NCI-H2029 treated with DMSO at 0.1 percent for 48 hours (cell line): ENCODE results near the gene MRPL2.

Experiments used
- DNase-seq: peaks from one replicate; lab custom pipeline; 2025; lab: John Stamatoyannopoulos, UW

The MRPL2 gene

GRCh38 chr6:43020052-43020705 lies 39.1 kb downstream of the MRPL2 start:
- no peak for DNase-seq

- no peak for DNase-seq
Observed at GRCh38 chr6:43019152-43019551, 40.1 kb downstream of the MRPL2 start.

- DNase-seq, result no peak
Observed at GRCh38 chr6:43016943-43017334, 42.3 kb downstream of the MRPL2 start.

DNA sequence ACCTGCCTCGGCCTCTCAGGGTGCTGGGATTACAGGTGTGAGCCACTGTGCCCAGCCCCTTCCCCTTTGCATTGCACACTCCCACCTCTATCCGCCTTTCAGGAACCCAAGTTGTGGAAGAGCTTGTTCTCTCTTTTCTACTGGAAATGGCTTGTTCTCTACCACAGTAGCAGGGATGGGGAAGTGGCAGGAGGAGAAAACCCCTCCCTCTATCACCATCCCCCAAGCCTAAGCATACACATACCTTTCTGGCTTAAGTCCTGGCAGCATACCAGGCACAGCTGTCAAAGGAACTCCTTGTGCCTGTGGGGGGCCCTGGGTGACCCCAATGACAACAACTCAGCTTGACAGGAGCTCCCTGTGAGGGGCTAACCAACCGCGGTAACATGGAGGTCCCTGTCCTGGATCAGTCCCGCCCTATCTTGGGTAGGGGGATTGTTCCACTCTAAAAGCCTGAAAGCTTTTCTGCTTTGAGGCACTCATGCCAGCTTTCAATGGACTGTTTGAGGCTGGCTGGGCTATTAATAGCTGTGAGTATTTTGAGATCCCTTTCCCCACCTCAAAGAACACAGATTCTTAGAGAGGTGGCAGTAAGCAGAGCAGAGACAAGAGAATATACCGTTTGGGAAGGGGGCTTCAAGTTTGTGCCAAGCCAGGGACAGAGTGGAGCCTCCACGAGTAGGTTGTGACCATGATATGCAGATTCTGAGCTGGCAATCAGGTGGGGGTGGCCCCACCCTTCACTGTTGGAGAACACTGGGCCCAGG lies 42.9 kb downstream of the MRPL2 start:
- DNase-seq, result no peak

- DNase-seq, result no peak
Observed at GRCh38 chr6:43014434-43014909, 44.8 kb downstream of the MRPL2 start.

- DNase-seq, result peak; percentile 98
Observed at GRCh38 chr6:43013843-43014433, 45.3 kb downstream of the MRPL2 start, which contains the start of the genes KLHDC3 and MEA1. TSS of gene KLHDC3 (plus strand) at chr6:43014249. CDS start at chr6:43017193, 2,944 bp downstream. TSS of gene MEA1 (minus strand) at chr6:43013946. CDS start at chr6:43013813, 133 bp downstream.

DNA sequence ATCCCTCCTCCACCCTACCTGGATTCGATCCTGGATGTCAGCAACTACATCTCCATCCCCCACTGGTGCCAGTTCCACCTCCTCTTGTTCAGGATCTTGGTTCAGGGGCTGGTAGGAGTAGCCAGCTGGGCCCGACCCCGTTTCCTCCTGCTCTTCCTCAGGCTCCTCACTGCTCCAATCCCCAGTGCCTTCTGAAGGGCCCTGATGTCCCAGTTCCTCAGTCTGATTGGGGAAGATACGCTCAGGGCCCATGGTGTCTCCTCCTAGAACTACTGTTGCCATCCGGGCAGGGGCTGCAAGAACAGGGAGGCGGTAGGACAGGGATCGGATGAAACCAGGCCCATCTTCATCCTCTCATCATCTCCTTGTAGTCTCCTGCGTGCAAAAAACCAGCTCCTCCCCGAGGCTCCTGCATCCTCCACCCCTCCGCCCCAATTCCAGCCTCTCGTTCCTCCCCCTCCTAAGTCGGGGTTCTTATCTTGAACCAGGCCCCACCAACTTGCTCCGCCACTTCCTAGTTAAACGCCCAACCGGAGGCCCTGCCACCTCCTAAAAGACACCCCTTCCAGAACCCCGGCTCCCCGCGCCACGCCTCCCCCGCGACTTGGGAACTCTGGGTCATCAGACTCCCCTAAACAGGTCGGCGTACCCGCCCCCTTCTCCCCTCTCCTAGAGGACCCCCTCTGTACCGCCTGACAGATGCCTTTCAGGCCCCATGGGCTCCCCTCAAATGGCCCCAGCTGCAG lies 46.0 kb downstream of the MRPL2 start:
- no peak for DNase-seq

DNA sequence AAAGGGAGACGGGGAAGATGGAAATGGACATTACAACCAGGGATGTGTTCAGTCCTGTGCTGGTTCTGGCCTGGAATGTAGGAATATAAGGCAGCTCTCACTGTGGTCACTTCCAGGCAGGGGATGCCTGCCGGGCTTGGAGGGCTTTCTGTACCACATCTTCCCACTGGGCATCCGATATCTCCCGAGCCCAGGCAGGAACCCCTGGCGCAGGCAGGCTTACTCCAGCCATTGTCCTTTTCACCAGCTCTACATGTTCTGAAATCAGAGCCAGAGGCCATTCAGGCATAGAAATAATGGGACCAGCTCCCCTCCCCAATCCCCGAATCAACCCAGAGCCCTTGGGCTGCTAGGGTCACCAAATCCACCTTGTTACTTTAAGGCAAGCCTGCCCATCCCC lies 46.9 kb downstream of the MRPL2 start:
- DNase-seq, result no peak

- no peak for DNase-seq
Observed at GRCh38 chr6:43011207-43011606, 48.0 kb downstream of the MRPL2 start.

GRCh38 chr6:43009124-43009523 lies 50.1 kb downstream of the MRPL2 start:
- DNase-seq, result no peak

- DNase-seq, result no peak
Observed at GRCh38 chr6:43007126-43007525, 52.1 kb downstream of the MRPL2 start.

DNA sequence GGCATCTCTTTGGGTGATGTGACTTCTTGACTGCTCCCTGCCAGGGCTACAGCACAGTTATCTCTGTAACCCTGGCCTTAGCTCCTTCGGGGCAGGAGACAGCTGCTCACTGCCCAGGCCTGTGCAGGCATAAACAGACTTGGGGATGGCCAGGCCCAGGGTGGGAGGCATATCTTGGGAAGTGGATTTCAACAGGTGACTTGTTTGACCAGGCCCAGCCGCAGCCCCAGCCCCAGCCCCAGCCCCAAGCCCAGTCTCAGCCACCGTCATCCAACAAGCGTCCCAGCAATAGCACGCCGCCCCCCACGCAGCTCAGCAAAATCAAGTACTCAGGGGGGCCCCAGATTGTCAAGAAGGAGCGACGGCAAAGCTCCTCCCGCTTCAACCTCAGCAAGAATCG lies 53.0 kb downstream of the MRPL2 start:
- DNase-seq, result no peak

GRCh38 chr6:43005844-43006243 lies 53.4 kb downstream of the MRPL2 start:
- no peak for DNase-seq
